HG03159 (cell line): ENCODE measurements around the gene ARFGEF3.
"Not testable (repeated sequence)": the region's sequence is repeated elsewhere in the genome, so short reads cannot be mapped to it uniquely, and the experiment has no call there.

Experiments used
- ATAC-seq: cut with Tn5 transposase; IDR thresholded peaks from one replicate; pipeline ENCODE4 v1.9.1; 2021; ENCODE audit warnings: mild to moderate bottlenecking, moderate library complexity; ENCODE audit not compliant: unreplicated experiment

ARFGEF3 gene

DNA sequence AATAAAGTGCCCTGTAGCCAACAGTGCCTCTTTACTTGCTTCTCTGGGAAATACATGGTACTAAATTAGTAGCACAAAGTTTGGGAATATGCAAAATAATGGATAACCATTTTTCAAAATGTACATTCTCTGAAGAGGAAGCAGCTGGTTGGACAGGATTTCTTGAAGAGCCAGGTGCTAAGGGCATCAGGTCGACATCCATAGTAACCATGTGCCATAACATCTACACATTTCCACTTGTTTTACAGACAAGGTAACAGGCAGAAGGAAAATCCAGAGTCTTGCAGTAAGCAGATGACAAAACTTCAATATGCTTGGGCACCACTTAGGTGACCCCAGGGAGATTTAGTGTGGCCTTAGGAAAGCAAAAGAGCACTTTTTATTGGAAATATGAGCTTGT lies 179.4 kb downstream of the ARFGEF3 start:
- no peak for ATAC-seq

DNA sequence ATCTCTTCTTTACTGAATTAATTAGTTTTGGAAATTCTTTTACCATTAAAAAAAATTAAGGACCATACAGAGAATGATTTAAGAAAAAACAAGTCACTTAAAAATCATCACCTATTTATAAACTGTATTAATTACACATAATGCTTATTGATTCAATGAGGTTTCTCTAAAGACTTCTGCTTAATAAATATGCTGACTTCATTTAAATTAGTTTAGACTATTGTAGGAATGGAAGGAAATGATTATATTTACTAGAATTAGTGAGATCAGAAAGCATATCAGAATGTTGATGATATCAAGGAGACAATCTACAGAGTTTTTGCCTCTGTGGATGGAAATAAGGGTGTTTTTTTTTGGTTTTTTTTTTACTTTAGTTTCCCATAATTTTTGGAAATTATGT lies 181.4 kb downstream of the ARFGEF3 start:
- no peak for ATAC-seq

DNA sequence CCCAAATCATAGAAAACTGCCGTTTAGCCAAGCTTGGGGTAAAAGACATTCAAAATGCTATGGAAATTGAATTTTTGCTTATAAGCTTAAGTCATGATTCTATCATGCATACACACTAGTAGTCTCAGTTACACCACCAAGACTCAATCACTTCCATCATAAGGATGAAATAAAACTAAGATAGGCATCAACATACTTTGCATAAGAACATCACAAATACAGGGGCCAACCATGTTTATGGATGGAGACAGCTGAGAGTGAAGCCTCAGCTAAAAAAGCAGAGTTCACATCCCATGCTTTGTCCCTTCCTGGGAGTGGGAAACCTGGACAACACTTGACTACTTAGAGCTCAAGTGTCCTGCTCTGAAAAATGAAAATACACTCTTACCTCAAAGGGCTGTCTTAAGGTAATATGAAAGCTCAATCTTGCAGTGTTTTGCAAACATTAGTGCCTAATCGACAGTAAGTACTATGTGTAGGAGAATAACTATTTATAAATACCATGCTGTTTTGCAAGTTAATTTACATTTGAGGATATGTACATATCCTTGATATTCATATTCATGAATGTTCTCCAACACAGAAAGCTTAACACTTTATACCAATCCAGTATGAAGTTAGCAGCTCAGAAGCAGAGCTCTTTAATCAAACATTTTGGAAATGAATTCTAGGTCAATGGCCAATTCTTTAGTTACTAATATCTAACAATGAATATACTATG lies 184.0 kb downstream of the ARFGEF3 start:
- no peak for ATAC-seq

DNA sequence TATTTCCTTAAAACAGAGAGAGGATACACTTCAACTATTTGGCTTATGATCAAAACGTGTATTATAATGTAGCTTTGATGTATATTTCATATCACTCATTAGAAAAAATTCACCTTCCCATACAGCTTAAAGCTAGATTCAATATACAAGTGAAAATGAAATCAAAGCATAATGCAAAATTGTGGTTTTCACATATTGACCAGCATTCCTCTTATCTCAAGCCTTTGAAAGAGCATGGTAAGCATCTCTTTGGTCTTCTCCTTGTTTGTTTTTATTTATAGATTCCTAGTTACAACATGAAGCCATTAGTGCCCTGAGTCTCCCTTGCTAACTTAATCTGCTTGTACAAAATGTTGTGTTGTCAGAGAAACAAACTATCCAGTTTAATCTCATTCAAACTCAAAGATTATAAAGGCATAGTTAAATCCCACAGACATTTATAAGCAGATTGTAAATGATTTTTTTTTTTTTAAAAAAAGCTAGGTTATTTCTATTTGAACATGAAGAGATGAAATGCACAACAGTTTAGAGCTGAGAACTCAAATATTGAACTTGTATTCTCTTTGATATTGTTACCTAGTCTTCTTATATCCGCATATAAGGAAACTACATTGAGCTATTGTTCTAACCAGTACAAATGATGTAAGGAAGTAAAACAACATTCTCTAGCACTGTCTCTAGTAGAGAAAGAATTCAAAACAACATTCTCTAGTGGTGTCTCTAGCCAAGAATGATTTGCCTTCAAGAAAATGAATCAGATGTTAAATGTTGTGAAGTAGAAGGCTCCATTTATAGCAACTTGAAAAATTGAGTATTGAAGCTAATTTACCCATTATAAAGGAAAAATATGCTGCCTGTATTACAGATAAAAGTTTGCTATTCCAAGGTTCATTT lies 184.8 kb downstream of the ARFGEF3 start:
- no peak for ATAC-seq

DNA sequence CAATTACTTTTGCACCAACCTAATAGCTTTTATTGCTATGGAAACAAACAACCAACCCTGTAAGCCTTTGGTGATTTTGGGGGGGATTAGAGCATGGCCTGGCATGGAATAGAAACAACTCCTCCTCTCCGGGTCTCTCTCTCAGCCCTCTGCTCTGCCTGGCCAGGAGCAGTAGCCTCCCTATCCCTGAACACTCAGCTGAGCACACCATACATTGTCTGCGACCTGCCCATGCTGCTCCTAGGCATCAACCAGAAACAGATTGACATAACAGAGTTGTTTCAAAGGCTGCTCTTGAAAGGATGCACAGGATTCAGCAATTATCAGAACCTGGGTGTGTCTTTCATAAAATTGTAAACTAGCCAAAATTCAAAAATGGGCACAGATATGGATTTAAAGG lies 186.1 kb downstream of the ARFGEF3 start:
- no peak for ATAC-seq

DNA sequence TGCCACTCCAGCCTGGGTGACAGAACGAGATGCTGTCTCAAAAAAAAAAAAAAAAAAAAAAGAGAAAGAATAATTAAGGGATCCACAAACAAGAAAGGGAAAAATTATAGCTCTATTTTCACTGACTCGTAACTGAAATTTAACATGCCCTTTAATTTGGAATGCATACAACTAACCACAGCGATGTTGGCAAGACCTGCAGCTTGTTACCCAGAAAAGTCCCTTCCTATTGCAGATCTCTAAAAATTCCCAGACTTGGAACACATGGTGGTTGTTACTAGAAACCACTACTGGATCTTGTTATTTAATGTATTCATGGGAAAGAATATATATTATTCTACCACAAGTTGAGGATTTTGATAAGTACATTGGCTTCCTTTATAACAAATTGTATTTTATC lies 188.2 kb downstream of the ARFGEF3 start:
- no peak for ATAC-seq

DNA sequence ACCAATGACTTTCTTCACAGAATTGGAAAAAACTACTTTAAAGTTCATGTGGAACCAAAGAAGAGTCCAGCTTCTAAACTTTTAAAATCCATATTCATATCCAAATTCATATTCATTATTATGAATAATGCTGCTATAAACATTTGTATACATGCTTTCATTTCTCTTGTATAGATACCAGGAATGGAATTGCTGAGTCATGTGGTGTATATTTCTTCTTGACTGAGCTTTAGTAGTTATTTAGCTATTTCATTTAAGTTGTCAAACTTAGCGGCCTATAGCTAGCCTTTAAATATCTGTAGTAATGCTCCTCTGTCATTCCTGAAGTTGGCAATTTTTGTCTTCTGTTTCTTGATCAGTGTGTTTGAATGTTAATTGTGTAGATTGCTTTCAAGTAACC lies 196.2 kb downstream of the ARFGEF3 start:
- no peak for ATAC-seq

DNA sequence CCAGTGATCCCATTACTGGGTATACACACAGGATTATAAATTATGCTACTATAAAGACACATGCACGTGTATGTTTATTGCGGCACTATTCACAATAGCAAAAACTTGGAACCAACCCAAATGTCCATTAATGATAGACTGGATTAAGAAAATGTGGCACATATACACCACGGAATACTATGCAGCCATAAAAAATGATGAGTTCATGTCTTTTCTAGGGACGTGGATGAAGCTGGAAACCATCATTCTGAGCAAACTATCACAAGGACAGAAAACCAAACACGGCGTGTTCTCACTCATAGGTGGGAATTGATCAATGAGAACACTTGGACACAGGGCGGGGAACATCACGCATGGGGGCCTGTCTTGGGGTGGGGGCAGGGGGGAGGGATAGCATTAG lies 206.9 kb downstream of the ARFGEF3 start:
- ATAC-seq: not testable (repeated sequence)

DNA sequence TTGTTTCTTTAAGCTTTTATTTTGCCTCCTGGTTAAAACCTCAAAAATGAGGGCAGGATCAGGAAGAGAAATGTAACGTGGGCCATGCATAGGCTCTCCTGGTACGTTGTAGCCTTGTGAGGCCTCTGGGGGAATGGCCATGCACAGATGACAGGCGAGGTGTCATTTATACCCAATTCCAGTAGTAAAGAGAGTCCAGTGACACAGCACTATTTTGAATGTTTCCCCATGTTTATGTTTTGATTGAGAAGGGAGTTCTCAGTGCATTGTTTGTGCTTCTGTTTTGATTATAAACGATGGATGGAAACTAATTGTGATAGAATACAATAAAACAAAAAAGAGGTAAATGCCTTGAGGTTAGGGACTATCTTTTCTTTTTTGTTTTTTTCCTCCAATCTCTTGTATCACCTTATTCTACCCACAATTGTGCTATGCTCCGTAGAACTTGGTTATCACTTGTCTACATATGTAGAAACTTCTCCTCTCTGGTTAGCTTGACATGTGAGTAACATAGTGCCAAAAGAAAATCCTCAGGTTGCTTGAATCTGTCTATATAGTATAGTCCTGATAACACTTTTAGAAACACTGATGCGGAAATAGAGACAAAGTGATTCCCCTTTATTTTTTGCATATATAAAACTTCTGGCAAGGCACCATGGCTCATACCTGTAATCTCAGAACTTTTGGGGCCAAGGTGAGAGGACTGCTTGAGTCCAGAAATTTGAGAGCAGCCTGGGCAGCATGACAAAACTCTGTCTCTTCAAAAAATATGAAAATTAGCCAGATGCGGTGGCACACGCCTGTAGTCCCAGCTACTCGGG lies 209.1 kb downstream of the ARFGEF3 start:
- ATAC-seq: no peak

DNA sequence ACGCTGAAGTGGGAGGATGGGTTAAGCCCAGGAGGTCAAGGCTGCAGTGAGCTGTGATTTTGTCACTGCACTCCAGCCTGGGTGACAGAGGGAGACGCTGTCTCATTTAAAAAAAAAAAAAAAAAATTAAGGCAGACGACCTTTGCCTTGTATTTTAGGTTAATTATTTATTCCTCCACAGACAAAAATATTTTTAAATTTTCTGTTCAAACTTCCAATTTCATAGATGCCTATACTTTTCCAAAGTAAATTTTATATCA lies 209.6 kb downstream of the ARFGEF3 start:
- no peak for ATAC-seq

DNA sequence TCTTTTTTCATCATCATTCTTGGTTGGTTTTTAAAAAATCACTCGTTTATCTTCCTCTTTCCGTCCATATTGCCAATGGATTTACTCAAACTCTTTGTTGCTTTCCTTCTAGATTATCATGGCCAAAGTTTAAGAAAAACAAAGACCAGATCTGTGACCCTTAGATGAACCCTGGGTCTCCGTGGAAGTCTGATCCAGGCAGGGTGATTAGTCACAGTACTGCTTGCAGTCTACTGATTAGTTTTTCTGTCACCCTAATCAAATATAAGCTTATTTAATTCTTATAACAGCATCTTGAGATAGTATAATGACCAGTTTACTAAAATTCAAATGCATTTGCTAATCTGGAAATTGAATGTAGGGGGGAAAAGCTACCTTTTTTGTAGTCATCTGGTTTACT lies 210.0 kb downstream of the ARFGEF3 start:
- no peak for ATAC-seq

DNA sequence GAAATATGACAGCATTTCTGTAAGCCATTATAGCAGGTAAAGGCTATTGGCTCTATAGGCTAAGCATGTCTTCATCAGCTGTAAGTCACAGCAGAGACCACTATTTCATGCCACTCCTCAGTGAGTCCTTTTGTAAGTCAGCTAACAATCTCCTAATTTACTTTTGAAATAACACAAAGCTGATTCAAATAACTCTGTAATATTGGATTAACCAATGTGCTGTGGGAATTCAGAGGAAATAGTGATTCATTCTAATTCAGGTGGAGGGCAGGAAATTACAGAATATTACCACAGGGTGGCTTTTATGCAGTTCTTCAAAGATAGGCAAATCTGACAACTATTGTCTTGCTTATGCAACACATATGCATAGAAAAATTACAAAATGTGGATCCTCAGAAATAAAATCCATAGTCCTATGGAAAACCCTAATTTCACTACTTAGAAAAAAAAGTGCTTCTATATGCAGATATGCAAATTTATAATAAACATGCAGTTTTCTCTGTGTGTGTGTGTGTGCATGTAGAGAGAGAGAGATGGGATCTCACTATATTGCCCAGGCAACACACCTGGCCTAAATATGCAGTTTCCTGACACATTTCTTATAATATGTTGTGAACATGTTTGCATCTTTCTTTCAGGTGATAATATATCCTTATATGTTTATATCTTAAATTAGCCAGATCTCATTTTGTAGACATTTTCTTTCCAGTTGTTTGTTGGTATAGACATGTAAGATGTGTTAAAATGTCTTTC lies 211.1 kb downstream of the ARFGEF3 start:
- no peak for ATAC-seq

DNA sequence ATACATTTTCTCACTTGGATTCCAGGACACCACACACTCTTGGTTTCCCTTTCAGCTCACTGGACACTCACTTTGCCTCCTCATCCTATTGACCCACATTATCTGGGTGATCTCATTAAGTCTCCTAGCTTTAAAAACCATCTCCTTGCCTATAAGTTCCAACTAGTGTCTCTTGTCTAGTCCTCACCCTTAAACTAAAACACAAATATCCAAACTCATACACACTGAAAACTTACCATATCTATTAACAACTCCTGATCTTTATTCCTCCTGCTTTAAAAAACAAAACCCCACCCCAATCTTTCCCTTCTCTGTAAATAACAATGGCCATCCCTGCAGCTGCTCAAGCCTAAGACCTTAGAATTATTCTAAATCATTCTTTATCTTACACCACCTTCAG lies 212.5 kb downstream of the ARFGEF3 start:
- no peak for ATAC-seq

DNA sequence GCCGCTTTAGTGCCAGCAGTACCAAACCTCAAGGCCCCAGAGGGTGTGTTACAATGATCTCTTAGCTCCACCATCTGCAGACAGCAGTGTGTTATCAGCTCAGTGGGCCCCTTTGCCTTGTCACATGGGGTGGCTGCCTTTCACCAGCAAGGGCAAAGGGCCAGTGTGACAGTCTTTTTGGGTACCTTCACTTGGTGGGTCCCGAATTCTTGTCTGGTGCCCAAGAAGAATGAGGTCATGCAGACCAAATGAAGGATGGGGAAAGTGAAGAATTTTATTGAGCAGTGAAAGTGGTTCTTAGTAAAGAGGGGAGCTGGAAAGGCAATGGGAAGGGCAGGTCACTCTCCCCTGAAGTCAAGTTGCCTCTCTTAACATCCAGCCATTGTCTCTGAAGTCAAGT lies 213.1 kb downstream of the ARFGEF3 start:
- ATAC-seq: no peak

DNA sequence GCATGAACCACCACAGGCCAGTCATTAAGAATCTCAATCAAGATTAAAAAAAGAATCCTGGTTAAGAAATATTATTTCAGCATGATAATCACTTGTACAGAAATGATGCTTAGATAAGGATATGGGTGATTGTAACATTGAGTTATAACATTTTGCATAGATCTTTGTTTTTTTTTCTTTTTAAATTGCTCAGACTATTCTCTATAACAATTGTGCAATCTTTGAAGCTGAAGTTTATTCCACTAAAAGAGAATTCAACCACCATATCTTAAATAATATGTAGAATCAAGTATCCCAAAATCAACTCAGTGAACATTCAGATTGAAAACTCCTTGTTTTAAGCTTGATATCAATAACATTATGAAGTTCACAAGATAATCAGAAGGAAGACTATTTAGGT lies 215.3 kb downstream of the ARFGEF3 start:
- no peak for ATAC-seq

DNA sequence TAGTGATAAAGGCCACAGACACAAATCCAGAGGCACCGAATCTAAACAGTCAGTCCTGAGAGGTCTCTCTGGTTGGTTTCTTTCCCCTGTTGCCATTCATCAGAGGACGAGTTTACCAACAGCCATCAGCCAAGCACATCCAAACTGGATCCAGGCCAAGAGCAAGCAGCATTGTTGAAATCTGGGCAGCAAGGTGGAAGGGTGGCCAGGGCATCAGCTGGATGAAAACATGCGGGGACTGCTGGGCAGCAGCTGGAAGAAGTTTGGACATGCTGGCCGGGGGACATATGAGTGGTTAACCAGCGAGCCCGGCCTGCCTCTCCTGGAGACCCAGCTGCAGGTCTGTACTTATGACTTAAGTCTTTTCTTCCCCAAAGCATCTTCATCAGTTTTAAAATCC lies 216.1 kb downstream of the ARFGEF3 start, which contains the start of gene SMIM28:
SMIM28 (plus strand) TSS at position 62 of the 400 bp plus-strand sequence; CDS start at position 230, 168 bp downstream.
- ATAC-seq: no peak

DNA sequence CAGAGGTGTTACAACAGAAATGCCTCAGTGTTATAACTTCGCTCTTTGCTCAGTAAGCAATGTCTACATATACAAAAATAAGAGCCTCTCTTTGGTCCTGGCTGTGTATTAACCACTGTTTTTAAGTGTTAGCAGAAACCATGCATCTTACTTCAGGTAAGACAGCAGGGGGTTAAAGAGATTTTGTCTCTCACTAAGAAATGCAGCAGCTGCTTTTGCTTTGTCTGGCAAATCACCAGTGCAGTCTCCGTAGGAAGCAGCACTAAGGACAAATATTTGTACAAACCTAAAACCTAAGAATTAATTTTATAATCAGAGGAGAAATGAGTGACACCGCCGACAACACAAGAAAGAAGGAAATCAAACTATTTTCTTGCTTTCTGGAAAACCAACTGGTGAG lies 216.7 kb downstream of the ARFGEF3 start:
- ATAC-seq: no peak

DNA sequence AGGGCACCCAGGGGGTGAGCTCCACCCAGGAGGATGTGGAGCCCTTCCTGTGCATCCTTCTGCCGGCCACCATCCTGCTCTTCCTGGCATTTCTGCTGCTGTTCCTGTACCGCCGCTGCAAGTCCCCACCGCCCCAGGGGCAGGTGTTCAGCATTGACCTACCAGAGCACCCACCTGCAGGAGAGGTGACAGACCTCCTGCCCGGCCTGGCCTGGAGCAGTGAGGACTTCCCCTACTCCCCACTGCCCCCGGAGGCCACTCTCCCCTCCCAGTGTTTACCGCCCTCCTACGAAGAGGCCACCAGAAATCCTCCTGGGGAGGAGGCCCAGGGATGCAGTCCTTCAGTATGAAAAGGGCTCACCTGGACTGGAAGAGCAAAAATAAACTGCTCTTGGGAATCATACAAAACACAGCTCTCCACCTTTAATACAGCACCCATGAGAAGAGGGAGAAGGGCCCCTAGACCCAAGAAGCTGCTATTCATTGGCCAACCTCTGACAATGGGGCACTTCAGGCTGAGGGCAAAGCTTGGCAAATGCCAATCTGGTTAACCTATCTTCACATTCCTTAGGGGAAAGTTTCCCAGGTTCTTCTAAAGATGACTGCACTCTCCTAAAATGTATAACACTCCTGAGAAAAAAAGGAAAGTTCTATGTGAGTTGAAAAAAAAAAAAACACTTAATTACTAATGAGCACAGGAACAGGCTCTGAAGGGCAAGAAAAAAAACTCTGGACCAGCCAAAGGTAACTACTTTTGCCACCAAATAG lies 220.9 kb downstream of the ARFGEF3 start:
- no peak for ATAC-seq

DNA sequence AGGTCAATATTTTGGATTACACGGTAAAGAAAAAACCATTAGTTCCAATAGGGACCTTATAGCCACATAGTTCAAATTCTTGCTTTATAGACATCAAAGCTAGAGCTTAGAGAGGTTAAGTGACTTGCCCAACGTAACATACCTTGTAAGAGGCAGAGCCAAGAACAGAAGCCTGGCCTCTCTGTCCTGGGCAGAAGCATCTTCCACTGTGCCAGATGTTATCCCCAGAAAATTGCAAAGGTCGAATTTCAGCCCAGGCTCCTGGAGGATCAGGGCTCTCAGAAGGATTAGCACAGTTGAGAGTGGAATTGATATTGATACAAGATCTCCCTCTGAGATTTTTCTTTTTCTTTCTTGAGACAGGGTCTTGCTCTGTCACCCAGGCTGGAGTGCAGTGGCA lies 222.0 kb downstream of the ARFGEF3 start:
- no peak for ATAC-seq

DNA sequence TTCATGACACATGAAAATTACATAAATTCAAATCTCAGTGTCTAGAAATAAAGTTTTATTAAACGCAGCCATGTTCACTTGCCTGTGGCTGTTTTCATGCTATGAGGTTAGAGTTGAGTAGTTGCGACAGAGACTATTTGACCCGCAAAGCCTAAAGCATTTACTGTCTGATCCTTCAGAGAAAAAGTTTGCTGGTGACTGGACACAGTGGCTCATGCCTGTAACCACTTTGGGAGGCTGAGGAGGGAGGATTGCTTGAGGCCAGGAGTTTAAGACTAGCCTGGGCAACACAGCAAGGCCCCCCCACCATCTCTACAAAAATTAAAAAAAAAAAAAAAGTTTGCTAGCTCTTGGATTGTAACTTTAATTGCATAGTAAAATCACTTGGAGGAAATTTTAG lies 225.2 kb downstream of the ARFGEF3 start:
- ATAC-seq: no peak
